Stomach (tissue), 9 donors: ENCODE measurements around the gene LYPD6. TPM values are rescaled to one million over a fixed set of nuclear protein-coding genes. Genes with fewer than 3 reads are reported as not detected.

ENCODE experiments used
- DNase-seq, 2 donors: peaks; one replicate each; pipeline versions ENCODE4 v3.0.0 to v3.0.0-alpha.2; 2013 to 2019
- H3K27ac ChIP-seq, 5 donors: fragments of 200-600 bp in 4 of 5; sonication (generic) in 4 of 5; one replicate each; pipeline ENCODE4 v1.5.1; 2013 to 2019; ENCODE audit warnings: mild to moderate bottlenecking in 1 of 5, moderate library complexity in 1 of 5
- H3K27me3 ChIP-seq, 3 donors: fragments of 200-600 bp; sonication (generic); one replicate each; pipeline ENCODE4 v1.5.1; 2017 to 2019; ENCODE audit warnings: mixed run types in 1 of 3
- H3K36me3 ChIP-seq, 4 donors: fragments of 200-600 bp; sonication (generic); 1 replicate in 3 of 4; 2 replicates in 1 of 4; pipeline ENCODE4 v1.5.1; 2016 to 2019
- H3K4me1 ChIP-seq, 4 donors: fragments of 200-600 bp; sonication (generic); one replicate each; pipeline ENCODE4 v1.5.1; 2016 to 2019
- H3K4me3 ChIP-seq, 4 donors: fragments of 200-600 bp; sonication (generic) in 3 of 4; one replicate each; pipeline ENCODE4 v1.5.1; 2016 to 2019; ENCODE audit warnings: mild to moderate bottlenecking in 1 of 4
- H3K9me3 ChIP-seq, 4 donors: fragments of 200-600 bp; sonication (generic); one replicate each; pipeline ENCODE4 v1.5.1; 2016 to 2019
- EP300 ChIP-seq: sonication (generic); formaldehyde crosslinking; IDR thresholded peaks from one replicate; pipeline ENCODE4 v1.6.1; 2017; ENCODE audit warnings: antibody characterized with exemption
- POLR2A ChIP-seq, 4 donors: fragments of 450-650 bp; IDR thresholded peaks; one replicate each; pipeline ENCODE4 v1.6.1; 2016; ENCODE audit warnings: antibody characterized with exemption in 4 of 4, control low read depth in 2 of 4, mild to moderate bottlenecking in 1 of 4, moderate library complexity in 1 of 4
- POLR2AphosphoS5 ChIP-seq, 3 donors: sonication (generic); formaldehyde crosslinking; IDR thresholded peaks; one replicate each; pipeline ENCODE4 v1.6.1; 2016; ENCODE audit warnings: antibody characterized with exemption in 3 of 3
- WGBS, 5 donors: extraction: QIAGEN DNeasy Blood & Tissue Kit in 3 of 5; methylation state at CpG; one replicate each; pipeline versions ENCODE4 v1.1.5 to v1.1.7; 2013 to 2018; 5-methylcytosine and 5-hydroxymethylcytosine counted together
- intact Hi-C: fragments of 100-400 bp; cut with DNase I; formaldehyde crosslinking; loops from one replicate; pipeline ENCODE4 v1.15.1; 2023; ENCODE audit warnings: low total_unique reads
- polyA plus RNA-seq, 3 donors: library from polyadenylated mRNA; stranded (reverse); fragments of 200-250 nt; gene quantifications; one replicate each; pipeline ENCODE4 v1.2.3, GENCODE V29; 2013
- total RNA-seq, 5 donors: library from RNA; depleted of rRNA; stranded (reverse); fragments of >200 nt; gene quantifications; one replicate each; pipeline versions ENCODE4 v1.1.0 to v1.2.3, GENCODE V29; 2014 to 2016
- TF ChIP-seq, protein P1 (sequence below), 7 experiments: fragments of 450-650 bp in 4 of 7; fragments of 200-600 bp in 3 of 7; sonication (generic) in 3 of 7; IDR thresholded peaks; one replicate each; pipeline ENCODE4 v1.5.1; 2016 to 2019; ENCODE audit warnings: antibody characterized with exemption in 7 of 7, control low read depth in 2 of 7, mild to moderate bottlenecking in 1 of 7
- donor health status: healthy with polysubstance abuse.
- donor health status: Bipolar disorder and iron deficiency.
- donor health status: healthy.

LYPD6 gene
- total and polyA plus RNA-seq, 8 donors = 0.45 to 9.7 (median 2.6) TPM; not detected in 2

DNA sequence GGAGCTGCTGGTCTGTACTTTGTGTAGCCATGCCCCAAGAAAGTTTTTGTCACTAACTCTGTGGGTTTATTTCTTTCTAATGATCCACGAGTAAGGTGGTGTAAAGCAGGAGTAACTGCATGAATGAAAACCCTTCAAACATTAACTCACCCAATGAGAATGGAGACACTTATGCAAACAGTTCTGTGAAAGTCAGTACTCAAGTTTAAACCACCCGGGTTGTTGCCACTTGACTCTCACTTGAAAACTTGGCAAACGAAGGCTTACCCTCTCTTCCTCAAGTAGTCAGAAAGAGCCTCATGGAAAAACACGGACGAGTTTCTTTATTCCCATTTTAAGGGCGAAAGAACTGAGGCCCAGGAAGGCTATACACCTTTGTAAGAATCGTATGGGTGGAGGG lies 139.7 kb downstream of the LYPD6 start:
- DNase-seq = no peak
- Histone ChIP-seq H3K4me3 (no peak overlapping the region), H3K4me1 (no peaks in the 10 kb centered on the region), H3K9me3 (no peaks in the 10 kb centered on the region), H3K36me3 (no peaks in the 10 kb centered on the region), H3K27ac (no peak overlapping the region), H3K27me3 (no peaks in the 10 kb centered on the region)
- intact Hi-C loops = no loop called here
- 75 to 89% (median 79%) methylated on average over 7 of the region's 7 CpGs for WGBS, 5 donors
- TF ChIP-seq POLR2AphosphoS5 (IDR thresholded peaks at IDR 0.05) (no peak), POLR2A (IDR thresholded peaks at IDR 0.05) (no peak), EP300 (no peak)
- TF ChIP-seq, protein P1, sequence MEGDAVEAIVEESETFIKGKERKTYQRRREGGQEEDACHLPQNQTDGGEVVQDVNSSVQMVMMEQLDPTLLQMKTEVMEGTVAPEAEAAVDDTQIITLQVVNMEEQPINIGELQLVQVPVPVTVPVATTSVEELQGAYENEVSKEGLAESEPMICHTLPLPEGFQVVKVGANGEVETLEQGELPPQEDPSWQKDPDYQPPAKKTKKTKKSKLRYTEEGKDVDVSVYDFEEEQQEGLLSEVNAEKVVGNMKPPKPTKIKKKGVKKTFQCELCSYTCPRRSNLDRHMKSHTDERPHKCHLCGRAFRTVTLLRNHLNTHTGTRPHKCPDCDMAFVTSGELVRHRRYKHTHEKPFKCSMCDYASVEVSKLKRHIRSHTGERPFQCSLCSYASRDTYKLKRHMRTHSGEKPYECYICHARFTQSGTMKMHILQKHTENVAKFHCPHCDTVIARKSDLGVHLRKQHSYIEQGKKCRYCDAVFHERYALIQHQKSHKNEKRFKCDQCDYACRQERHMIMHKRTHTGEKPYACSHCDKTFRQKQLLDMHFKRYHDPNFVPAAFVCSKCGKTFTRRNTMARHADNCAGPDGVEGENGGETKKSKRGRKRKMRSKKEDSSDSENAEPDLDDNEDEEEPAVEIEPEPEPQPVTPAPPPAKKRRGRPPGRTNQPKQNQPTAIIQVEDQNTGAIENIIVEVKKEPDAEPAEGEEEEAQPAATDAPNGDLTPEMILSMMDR (IDR thresholded peaks at IDR 0.05) = no peak

- no peak for DNase-seq
- Histone ChIP-seq H3K27me3 (no peaks in the 10 kb centered on the region), H3K4me3 (no peak overlapping the region), H3K9me3 (no peaks in the 10 kb centered on the region), H3K4me1 (no peaks in the 10 kb centered on the region), H3K27ac (no peak overlapping the region), H3K36me3 (no peaks in the 10 kb centered on the region)
- no peak for TF ChIP-seq POLR2AphosphoS5 (IDR thresholded peaks at IDR 0.05)
- no peak for TF ChIP-seq POLR2A (IDR thresholded peaks at IDR 0.05)
- TF ChIP-seq, protein P1 (IDR thresholded peaks at IDR 0.05) = no peak
- no peak for TF ChIP-seq EP300
- 80 to 93% (median 90%) methylated on average over 2 of the region's 2 CpGs for WGBS, 5 donors
- intact Hi-C loops = no loop called here
These were observed 142.0 kb downstream of the LYPD6 start for GRCh38 chr2:149472413-149472812.

GRCh38 chr2:149473068-149473467 lies 142.7 kb downstream of the LYPD6 start:
- 86 to 92% (median 89%) methylated on average over 1 of the region's 1 CpG for WGBS, 5 donors
- DNase-seq = no peak
- no peaks in the 10 kb centered on the region for H3K4me1 ChIP-seq

DNA sequence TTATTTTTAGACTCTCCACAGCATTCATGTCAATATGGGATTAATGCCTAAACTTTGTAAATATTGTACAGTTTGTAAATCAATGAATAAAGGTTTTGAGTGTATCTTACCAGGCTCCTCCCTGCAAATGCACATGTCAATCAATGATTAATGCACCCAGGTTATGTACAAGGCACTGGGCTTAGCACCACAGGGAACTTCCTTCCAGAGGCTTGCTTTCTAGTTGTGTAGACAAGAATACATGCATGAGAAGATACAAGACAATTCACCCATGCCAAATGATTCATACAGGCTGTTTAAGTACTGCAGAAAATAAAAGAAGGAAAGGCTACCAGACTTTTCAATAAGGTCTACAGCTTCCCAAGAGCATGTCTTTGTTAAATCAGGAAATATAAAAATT lies 143.1 kb downstream of the LYPD6 start:
- H3K4me3 ChIP-seq = no peak overlapping the region
- H3K36me3 ChIP-seq = no peaks in the 10 kb centered on the region
- no peak overlapping the region for H3K27ac ChIP-seq
- H3K4me1 ChIP-seq = no peaks in the 10 kb centered on the region
- TF ChIP-seq EP300 (no peak), POLR2AphosphoS5 (IDR thresholded peaks at IDR 0.05) (no peak), POLR2A (IDR thresholded peaks at IDR 0.05) (no peak)
- TF ChIP-seq, protein P1 (IDR thresholded peaks at IDR 0.05) = no peak
- no peaks in the 10 kb centered on the region for H3K27me3 ChIP-seq
- DNase-seq = no peak
- intact Hi-C loops = no loop called here
- H3K9me3 ChIP-seq = no peaks in the 10 kb centered on the region

More at GRCh38 chr2:149473068-149473467, 142.7 kb downstream of the LYPD6 start:
- no peak overlapping the region for H3K4me3 ChIP-seq
- intact Hi-C loops = no loop called here
- TF ChIP-seq POLR2AphosphoS5 (IDR thresholded peaks at IDR 0.05) = no peak
- TF ChIP-seq POLR2A (IDR thresholded peaks at IDR 0.05) = no peak
- TF ChIP-seq, protein P1 (IDR thresholded peaks at IDR 0.05) = no peak
- no peak for TF ChIP-seq EP300
- H3K27ac ChIP-seq = no peak overlapping the region
- H3K27me3 ChIP-seq = no peaks in the 10 kb centered on the region
- no peaks in the 10 kb centered on the region for H3K36me3 ChIP-seq
- no peaks in the 10 kb centered on the region for H3K9me3 ChIP-seq
